HG03520 (cell line): ENCODE measurements around the gene OR4A15.

Experiments used
- ATAC-seq: cut with Tn5 transposase; IDR thresholded peaks from one replicate; pipeline ENCODE4 v1.9.1; 2021; ENCODE audit warnings: mild to moderate bottlenecking, moderate library complexity; ENCODE audit not compliant: unreplicated experiment

Gene OR4A15

GRCh38 chr11:55367674-55368073, at the start of gene OR4A15:
OR4A15 (plus strand) TSS chr11:55367974; CDS start chr11:55367974, 0 bp downstream.
- ATAC-seq, result no peak

GRCh38 chr11:55324500-55324899, 43.3 kb upstream of the OR4A15 start:
- no peak for ATAC-seq

- no peak for ATAC-seq
Measured at GRCh38 chr11:55342901-55343300, 24.9 kb upstream of the OR4A15 start, which contains the start of gene OR4A16. OR4A16 (plus strand) TSS chr11:55343201; CDS start chr11:55343201, 0 bp downstream.

- no peak for ATAC-seq
Measured at GRCh38 chr11:55345306-55345705, 22.5 kb upstream of the OR4A15 start.

GRCh38 chr11:55349032-55349431, 18.7 kb upstream of the OR4A15 start:
- no peak for ATAC-seq

GRCh38 chr11:55357560-55358184, 10.1 kb upstream of the OR4A15 start:
- no peak for ATAC-seq

GRCh38 chr11:55401011-55401410, 33.2 kb downstream of the OR4A15 start:
- no peak for ATAC-seq
